ENCODE data around the gene SLC25A3.
"Not testable (repeated sequence)": the region's sequence is repeated elsewhere in the genome, so short reads cannot be mapped to it uniquely, and the experiment has no call there.

The SLC25A3 gene

DNA sequence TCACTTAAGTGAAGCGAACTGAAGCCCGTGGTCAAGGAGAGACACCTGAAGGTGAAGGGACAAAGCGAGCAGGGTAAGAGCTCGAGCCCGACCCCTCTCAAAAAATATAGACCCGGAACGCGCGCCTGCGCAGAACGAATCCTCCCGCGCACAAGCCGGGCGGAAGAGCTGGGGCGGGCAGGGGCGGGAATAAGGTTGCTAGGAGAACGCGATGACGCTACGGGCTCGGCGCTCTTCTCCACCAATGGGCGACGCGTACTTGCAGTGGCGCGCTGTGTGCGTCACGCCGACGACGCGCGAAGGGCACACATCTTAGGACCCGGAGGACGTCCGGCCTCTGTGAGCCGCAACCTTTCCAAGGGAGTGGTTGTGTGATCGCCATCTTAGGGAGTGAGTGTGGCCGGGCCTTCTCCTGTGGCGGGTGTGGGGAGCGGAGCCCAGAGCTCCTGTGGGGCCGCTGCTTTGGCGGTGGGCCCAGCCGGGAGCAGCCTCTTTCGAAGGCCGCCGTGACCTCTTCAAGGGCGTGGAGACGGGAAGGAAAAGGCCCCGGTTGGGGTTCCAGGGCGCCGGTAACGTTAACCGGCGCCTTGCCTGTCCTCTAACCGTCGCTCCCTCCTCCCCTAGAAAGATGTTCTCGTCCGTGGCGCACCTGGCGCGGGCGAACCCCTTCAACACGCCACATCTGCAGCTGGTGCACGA lies at the start of gene SLC25A3:
Gene SLC25A3 (plus strand): TSS at position 336 of the 699 bp plus-strand sequence. CDS start 293 bp downstream, at position 629.
- DNase-seq = peak; percentile 99

- no peak for DNase-seq
Observed at GRCh38 chr12:98543701-98544100, 49.8 kb upstream of the SLC25A3 start.

DNA sequence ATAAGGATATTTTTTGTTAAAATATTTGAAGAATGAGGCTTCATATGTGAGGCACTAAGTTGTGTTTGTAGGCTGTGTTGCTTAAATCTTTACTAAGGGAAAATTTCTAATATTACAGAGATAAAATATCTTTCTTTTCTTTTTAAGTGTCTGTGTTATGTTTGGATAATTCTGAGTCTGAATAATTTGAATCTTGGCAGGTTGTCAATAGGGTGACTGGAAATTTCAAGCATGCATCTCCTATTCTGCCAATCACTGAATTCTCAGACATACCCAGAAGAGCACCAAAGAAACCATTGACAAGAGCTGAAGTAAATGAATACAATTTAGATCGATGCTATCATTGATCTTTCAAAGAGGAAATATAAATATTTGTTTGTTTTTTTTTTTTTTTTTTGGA lies 48.7 kb upstream of the SLC25A3 start:
- no peak for DNase-seq

GRCh38 chr12:98549371-98550110 lies 43.9 kb upstream of the SLC25A3 start:
- no peak for DNase-seq

- no peak for DNase-seq
Observed at GRCh38 chr12:98551787-98552186, 41.7 kb upstream of the SLC25A3 start.

GRCh38 chr12:98558097-98558496 lies 35.4 kb upstream of the SLC25A3 start:
- DNase-seq = not testable (repeated sequence)

- no peak for DNase-seq
Observed at GRCh38 chr12:98559666-98560065, 33.8 kb upstream of the SLC25A3 start.

DNA sequence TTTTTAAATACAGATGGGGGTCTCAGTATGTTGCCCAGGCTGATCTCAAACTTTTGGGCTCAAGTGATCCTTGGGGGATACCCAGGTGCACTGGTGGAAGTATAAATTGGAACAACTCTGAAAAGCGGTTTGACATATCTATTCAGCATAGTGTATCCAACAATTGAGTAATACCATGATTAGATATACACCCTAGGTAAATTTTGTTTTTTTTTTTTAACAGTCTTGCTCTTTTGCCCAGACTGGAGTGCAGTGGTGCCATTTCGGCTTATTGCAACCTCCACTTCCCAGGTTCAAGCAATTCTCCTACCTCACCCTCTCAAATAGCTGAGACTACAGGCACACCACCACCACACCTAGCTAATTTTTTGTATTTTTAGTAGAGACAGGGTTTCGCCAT lies 31.6 kb upstream of the SLC25A3 start:
- no peak for DNase-seq

GRCh38 chr12:98572010-98572409 lies 21.5 kb upstream of the SLC25A3 start:
- DNase-seq = no peak

- DNase-seq = no peak
Observed at GRCh38 chr12:98574110-98574509, 19.4 kb upstream of the SLC25A3 start.

DNA sequence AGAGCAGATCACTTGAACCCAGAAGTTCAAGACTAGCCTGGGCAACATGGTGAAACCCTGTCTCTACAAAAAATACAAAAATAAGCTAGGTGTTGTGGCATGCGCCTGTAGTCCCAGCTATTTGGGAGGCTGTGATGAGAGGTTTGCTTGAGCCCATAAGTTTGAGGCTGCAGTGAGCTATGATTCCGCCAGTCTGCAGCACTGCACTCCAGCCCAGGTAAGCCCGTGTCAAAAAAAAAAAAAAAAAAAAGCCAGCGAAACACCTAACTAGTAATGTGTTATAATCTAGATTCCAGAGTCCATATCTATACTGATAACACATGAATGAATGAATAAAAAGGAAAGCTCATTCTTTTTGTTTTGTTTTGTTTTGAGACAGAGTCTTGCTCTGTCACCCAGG lies 18.5 kb upstream of the SLC25A3 start:
- DNase-seq = no peak

DNA sequence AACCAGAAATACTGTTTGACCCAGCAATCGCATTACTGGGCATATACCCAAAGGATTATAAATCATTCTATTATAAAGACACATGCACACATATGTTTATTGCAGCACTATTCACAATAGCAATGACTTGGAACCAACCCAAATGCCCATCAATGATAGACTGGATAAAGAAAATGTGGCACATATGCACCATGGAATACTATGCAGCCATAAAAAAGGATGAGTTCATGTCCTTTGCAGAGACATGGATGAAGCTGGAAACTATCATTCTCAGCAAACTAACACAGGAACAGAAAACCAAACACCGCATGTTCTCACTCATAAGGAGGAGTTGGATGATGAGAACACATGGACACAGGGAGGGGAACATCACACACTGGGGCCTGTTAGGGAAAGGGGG lies 16.7 kb upstream of the SLC25A3 start:
- DNase-seq = not testable (repeated sequence)

- no peak for DNase-seq
Observed at GRCh38 chr12:98578392-98578791, 15.1 kb upstream of the SLC25A3 start.

DNA sequence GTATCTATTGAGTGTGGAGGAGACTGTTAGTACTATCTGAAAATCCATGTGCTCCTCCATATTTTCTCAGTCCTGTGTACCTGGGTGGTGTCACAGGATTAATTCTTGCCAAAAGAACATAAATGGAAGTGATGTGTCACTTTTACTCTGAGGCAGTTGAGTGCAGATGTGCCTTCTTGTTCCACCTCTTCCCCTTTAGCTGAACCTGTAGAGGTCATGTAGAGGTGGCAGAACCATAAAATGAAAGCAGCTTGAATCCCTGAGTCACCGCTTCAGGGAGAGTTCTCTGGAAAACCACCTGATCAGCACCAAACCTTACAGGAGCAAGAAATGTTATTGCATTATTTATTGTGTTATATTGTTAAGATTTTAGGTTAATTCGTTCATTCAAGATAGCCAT lies 14.7 kb upstream of the SLC25A3 start:
- no peak for DNase-seq

GRCh38 chr12:98579347-98579746 lies 14.1 kb upstream of the SLC25A3 start:
- DNase-seq = no peak

DNA sequence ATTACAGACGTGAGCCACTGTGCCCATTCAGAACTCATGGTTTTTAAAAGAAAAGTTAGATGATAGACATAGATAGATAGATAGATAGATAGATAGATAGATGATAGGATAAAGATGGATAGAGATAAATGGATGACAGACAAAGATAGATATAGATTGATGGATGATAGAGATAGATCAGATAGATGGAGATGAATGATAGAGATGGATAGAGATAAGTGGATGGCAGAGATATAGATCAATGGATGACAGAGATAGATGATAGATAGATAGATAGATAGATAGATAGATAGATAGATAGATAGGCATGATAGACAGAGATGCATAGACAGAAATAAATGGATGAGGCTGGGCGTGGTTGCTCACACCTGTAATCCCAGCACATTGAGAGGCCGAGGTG lies 13.7 kb upstream of the SLC25A3 start:
- no peak for DNase-seq

DNA sequence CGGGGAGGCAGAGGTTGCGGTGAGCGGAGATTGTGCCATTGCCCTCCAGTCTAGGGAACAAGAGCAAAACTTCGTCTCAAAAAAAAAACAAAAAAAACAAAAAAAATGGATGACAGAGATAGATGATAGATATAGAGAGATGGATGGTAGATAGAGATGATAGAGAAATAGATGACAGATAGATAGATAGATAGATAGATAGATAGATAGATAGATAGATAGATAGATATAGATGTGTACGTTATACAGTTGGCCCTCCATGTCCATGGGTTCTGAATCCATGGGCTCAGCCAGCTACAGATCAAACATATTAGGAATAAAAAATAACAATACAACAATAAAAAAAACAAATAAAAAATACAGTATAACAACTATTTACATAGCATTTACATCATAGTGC lies 12.8 kb upstream of the SLC25A3 start:
- DNase-seq = no peak

DNA sequence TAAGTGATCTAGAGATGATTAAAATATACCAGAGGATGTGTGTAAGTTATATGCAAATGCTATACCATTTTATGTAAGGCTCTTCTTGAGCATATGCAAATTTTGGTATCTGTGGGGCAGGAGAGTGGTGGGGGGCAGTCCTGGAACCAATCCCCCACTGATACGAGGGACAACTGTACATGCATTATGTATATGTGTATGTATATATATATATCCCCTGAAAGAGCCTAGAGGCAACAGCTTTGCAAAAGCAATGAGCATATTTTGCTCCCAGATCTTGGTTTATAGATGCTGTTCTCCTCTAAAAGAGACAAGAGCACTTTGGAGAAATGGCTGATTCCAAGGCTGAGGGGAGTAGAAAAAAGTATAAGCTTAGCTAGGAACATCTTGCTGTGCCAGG lies 12.4 kb upstream of the SLC25A3 start:
- no peak for DNase-seq

GRCh38 chr12:98582093-98582492 lies 11.4 kb upstream of the SLC25A3 start:
- DNase-seq = no peak

DNA sequence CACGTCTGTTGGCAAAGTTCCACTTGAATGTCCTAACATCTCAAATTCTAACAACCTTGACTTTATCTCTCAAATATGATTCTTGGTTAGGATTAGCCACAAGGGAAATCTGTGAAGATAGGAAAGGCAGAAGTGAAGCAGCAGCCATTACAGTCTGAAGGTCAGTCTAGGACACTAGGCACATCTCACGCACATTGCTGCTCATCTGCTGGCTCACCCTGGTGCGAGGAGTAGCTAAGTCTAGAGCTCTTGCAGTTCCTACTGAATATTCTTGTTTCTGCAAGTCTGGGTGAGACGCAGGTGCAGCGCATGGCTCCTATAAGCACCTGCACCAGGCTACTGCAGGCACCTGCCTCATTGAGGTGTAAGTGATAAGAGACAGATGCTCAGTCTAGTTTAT lies 6.4 kb upstream of the SLC25A3 start:
- no peak for DNase-seq

GRCh38 chr12:98591209-98591608 lies 2.3 kb upstream of the SLC25A3 start:
- no peak for DNase-seq

GRCh38 chr12:98592825-98593322 lies 612 bp upstream of the SLC25A3 start:
- DNase-seq = peak; percentile 16

GRCh38 chr12:98594050-98594835 lies 757 bp downstream of the SLC25A3 start:
- peak; percentile 54 for DNase-seq

Measured in suppressor macrophage treated with lipopolysaccharide for 4 hours (primary cell).